Stimulated activated CD4-positive, alpha-beta T cell treated with anti-CD3 and anti-CD28 coated beads, Interleukin-1b, Interleukin-23, amount 100 ng/mL, for 48 hours (primary cell): ENCODE measurements around the gene UCN2.

ENCODE experiments used
- DNase-seq: peaks from one replicate; pipeline ENCODE4 v3.0.0-alpha.2; 2020

The UCN2 gene

GRCh38 chr3:48588230-48588629, 24.6 kb upstream of the UCN2 start:
- no peak for DNase-seq

- no peak for DNase-seq
Measured at GRCh38 chr3:48587686-48588085, 24.1 kb upstream of the UCN2 start.

GRCh38 chr3:48585411-48585810, 21.8 kb upstream of the UCN2 start:
- no peak for DNase-seq

GRCh38 chr3:48584836-48585235, 21.3 kb upstream of the UCN2 start:
- no peak for DNase-seq

- no peak for DNase-seq
Measured at GRCh38 chr3:48581621-48582481, 18.3 kb upstream of the UCN2 start.

GRCh38 chr3:48576647-48577046, 13.1 kb upstream of the UCN2 start:
- no peak for DNase-seq

- no peak for DNase-seq
Measured at GRCh38 chr3:48575366-48575765, 11.8 kb upstream of the UCN2 start.

GRCh38 chr3:48573973-48574585, 10.5 kb upstream of the UCN2 start:
- DNase-seq: no peak

GRCh38 chr3:48572517-48572916, 8.9 kb upstream of the UCN2 start:
- DNase-seq: no peak

GRCh38 chr3:48571938-48572337, 8.4 kb upstream of the UCN2 start:
- no peak for DNase-seq

GRCh38 chr3:48569808-48570450, 6.3 kb upstream of the UCN2 start:
- DNase-seq: no peak

- DNase-seq: no peak
Measured at GRCh38 chr3:48569400-48569799, 5.8 kb upstream of the UCN2 start.

GRCh38 chr3:48568476-48568875, 4.9 kb upstream of the UCN2 start:
- DNase-seq: no peak

GRCh38 chr3:48567500-48567899, 3.9 kb upstream of the UCN2 start:
- no peak for DNase-seq

GRCh38 chr3:48567090-48567489, 3.5 kb upstream of the UCN2 start:
- no peak for DNase-seq

GRCh38 chr3:48566401-48566760, 2.8 kb upstream of the UCN2 start:
- no peak for DNase-seq

GRCh38 chr3:48565591-48566400, 2.2 kb upstream of the UCN2 start:
- DNase-seq: no peak

- DNase-seq: no peak
Measured at GRCh38 chr3:48565186-48565585, 1.6 kb upstream of the UCN2 start.

GRCh38 chr3:48564667-48565066, 1.1 kb upstream of the UCN2 start:
- no peak for DNase-seq

GRCh38 chr3:48564022-48564421, 441 bp upstream of the UCN2 start:
- DNase-seq: no peak

- DNase-seq: no peak
Measured at GRCh38 chr3:48562367-48563095, 1.1 kb downstream of the UCN2 start.

- no peak for DNase-seq
Measured at GRCh38 chr3:48561045-48561736, 2.4 kb downstream of the UCN2 start.
